Measurements from ENCODE around the gene C4orf54. TPM values are rescaled to one million over a fixed set of nuclear protein-coding genes. Genes with fewer than 3 reads are reported as not detected.

C4orf54 gene
- polyA plus RNA-seq, 1 donor from 2014 or later: not detected

GRCh38 chr4:99635601-99636000 is 22.0 kb downstream of the C4orf54 start:
- Histone ChIP-seq H4K20me1 (ENCODE audit: insufficient read depth) (no peaks in the 10 kb centered on the region), H3K9me3 (ENCODE audit: low read length) (no peaks in the 10 kb centered on the region), H3F3A (ENCODE audit: insufficient read depth, low read length, poor library complexity, severe bottlenecking) (no peaks in the 10 kb centered on the region), H2AFZ (ENCODE audit: low read depth, low read length) (no peak overlapping the region), H3K4me2 (ENCODE audit: low read length) (no peak overlapping the region), H3K4me3 (ENCODE audit: low read length) (no peak overlapping the region), H3K9ac (ENCODE audit: low read length) (no peak overlapping the region), H3K79me2 (replicated peaks; ENCODE audit: insufficient read depth, low read length) (no peaks in the 10 kb centered on the region), H3K27me3 (ENCODE audit: insufficient read depth, low read depth, low read length) (no peaks in the 10 kb centered on the region), H3K27ac (ENCODE audit: low read length) (no peak overlapping the region), H3K36me3 (ENCODE audit: insufficient read depth, low read length) (no peaks in the 10 kb centered on the region), H3K9me2 (ENCODE audit: insufficient read depth, low read length) (no peaks in the 10 kb centered on the region)
- TF ChIP-seq POLR2AphosphoS5 (IDR thresholded peaks at IDR 0.05): no peak
- no peak for TF ChIP-seq SMC3 (conservative IDR thresholded peaks at IDR 0.05; ENCODE audit: poor library complexity)
- TF ChIP-seq EP300 (conservative IDR thresholded peaks at IDR 0.05; ENCODE audit: poor library complexity, severe bottlenecking): no peak
- TF ChIP-seq RAD21 (conservative IDR thresholded peaks at IDR 0.05): no peak
- TF ChIP-seq MXI1 (conservative IDR thresholded peaks at IDR 0.05; ENCODE audit: poor library complexity, severe bottlenecking): no peak
- TF ChIP-seq CTCF (IDR thresholded peaks at IDR 0.05; ENCODE audit: poor library complexity, severe bottlenecking): no peak
- no peak for TF ChIP-seq TAF1 (IDR thresholded peaks at IDR 0.05; ENCODE audit: low read depth)
- TF ChIP-seq EZH2 (IDR thresholded peaks at IDR 0.05; ENCODE audit: borderline replicate concordance, insufficient read depth, low read length, poor library complexity, severe bottlenecking): no peak
- TF ChIP-seq REST (IDR thresholded peaks at IDR 0.05; ENCODE audit: borderline replicate concordance): no peak

GRCh38 chr4:99634742-99635360 is 22.8 kb downstream of the C4orf54 start:
- TF ChIP-seq EZH2 (IDR thresholded peaks at IDR 0.05; ENCODE audit: borderline replicate concordance, insufficient read depth, low read length, poor library complexity, severe bottlenecking): no peak
- no peak for TF ChIP-seq MXI1 (conservative IDR thresholded peaks at IDR 0.05; ENCODE audit: poor library complexity, severe bottlenecking)
- TF ChIP-seq POLR2AphosphoS5 (IDR thresholded peaks at IDR 0.05): no peak
- TF ChIP-seq SMC3 (conservative IDR thresholded peaks at IDR 0.05; ENCODE audit: poor library complexity): no peak
- TF ChIP-seq TAF1 (IDR thresholded peaks at IDR 0.05; ENCODE audit: low read depth): no peak
- TF ChIP-seq EP300 (conservative IDR thresholded peaks at IDR 0.05; ENCODE audit: poor library complexity, severe bottlenecking): no peak
- no peak for TF ChIP-seq RAD21 (conservative IDR thresholded peaks at IDR 0.05)
- no peak for TF ChIP-seq CTCF (IDR thresholded peaks at IDR 0.05; ENCODE audit: poor library complexity, severe bottlenecking)
- TF ChIP-seq REST (IDR thresholded peaks at IDR 0.05; ENCODE audit: borderline replicate concordance): no peak
- Histone ChIP-seq H4K20me1 (ENCODE audit: insufficient read depth) (no peaks in the 10 kb centered on the region), H3K9me3 (ENCODE audit: low read length) (no peaks in the 10 kb centered on the region), H3K27ac (ENCODE audit: low read length) (no peak overlapping the region), H2AFZ (ENCODE audit: low read depth, low read length) (no peak overlapping the region), H3K9ac (ENCODE audit: low read length) (no peak overlapping the region), H3K4me2 (ENCODE audit: low read length) (no peak overlapping the region), H3K4me3 (ENCODE audit: low read length) (no peak overlapping the region), H3K79me2 (replicated peaks; ENCODE audit: insufficient read depth, low read length) (no peaks in the 10 kb centered on the region), H3K36me3 (ENCODE audit: insufficient read depth, low read length) (no peaks in the 10 kb centered on the region), H3F3A (ENCODE audit: insufficient read depth, low read length, poor library complexity, severe bottlenecking) (no peaks in the 10 kb centered on the region), H3K9me2 (ENCODE audit: insufficient read depth, low read length) (no peaks in the 10 kb centered on the region), H3K27me3 (ENCODE audit: insufficient read depth, low read depth, low read length) (no peaks in the 10 kb centered on the region)
